ENCODE results near the gene INMT.

Gene INMT

DNA sequence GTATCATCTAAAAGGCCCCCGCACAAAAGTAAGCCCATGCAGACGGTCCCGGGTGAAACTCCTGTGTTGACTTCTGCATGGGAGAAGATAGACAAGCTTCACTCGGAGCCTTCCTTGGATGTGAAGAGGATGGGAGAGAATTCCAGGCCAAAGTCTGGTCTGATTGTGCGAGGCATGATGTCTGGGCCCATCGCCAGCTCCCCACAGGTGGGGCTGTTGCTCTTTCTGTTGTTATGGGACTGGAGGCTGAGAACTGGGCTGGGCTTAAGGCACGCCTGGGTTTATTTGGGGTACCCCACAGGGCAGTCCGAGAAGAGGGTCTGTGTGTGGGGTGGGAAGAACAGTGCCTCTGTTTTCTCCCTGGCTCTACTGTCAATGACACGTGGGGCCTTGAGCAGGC lies 33.9 kb downstream of the INMT start:
- TF ChIP-seq, protein P1, sequence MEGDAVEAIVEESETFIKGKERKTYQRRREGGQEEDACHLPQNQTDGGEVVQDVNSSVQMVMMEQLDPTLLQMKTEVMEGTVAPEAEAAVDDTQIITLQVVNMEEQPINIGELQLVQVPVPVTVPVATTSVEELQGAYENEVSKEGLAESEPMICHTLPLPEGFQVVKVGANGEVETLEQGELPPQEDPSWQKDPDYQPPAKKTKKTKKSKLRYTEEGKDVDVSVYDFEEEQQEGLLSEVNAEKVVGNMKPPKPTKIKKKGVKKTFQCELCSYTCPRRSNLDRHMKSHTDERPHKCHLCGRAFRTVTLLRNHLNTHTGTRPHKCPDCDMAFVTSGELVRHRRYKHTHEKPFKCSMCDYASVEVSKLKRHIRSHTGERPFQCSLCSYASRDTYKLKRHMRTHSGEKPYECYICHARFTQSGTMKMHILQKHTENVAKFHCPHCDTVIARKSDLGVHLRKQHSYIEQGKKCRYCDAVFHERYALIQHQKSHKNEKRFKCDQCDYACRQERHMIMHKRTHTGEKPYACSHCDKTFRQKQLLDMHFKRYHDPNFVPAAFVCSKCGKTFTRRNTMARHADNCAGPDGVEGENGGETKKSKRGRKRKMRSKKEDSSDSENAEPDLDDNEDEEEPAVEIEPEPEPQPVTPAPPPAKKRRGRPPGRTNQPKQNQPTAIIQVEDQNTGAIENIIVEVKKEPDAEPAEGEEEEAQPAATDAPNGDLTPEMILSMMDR (IDR thresholded peaks at IDR 0.05), result no peak
- no peak for TF ChIP-seq ZFX (IDR thresholded peaks at IDR 0.05; ENCODE audit: borderline replicate concordance)
- H3K27ac ChIP-seq, result no peak overlapping the region

DNA sequence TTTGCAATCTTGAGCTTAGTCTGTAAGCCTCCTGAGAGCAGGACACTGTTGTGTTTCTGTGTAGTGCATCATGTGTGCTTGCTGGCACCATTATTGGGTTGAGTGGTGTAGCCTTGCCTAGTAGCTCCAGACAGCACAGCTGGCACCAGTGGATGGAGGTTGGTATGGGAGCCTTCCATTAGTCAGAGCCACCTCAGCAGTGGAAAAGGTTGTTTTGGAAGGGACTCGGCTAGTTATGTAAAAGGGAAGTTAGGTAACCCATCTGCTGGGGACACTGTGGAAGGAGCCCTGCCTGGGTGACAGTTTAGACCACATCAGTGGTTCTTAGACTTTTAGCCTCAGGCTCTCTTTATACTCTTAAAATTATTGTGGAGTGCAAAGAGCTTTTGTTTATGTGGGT lies 35.6 kb downstream of the INMT start:
- TF ChIP-seq ZFX (IDR thresholded peaks at IDR 0.05; ENCODE audit: borderline replicate concordance), result no peak
- TF ChIP-seq, protein P1 (IDR thresholded peaks at IDR 0.05), result no peak
- no peak overlapping the region for H3K27ac ChIP-seq

DNA sequence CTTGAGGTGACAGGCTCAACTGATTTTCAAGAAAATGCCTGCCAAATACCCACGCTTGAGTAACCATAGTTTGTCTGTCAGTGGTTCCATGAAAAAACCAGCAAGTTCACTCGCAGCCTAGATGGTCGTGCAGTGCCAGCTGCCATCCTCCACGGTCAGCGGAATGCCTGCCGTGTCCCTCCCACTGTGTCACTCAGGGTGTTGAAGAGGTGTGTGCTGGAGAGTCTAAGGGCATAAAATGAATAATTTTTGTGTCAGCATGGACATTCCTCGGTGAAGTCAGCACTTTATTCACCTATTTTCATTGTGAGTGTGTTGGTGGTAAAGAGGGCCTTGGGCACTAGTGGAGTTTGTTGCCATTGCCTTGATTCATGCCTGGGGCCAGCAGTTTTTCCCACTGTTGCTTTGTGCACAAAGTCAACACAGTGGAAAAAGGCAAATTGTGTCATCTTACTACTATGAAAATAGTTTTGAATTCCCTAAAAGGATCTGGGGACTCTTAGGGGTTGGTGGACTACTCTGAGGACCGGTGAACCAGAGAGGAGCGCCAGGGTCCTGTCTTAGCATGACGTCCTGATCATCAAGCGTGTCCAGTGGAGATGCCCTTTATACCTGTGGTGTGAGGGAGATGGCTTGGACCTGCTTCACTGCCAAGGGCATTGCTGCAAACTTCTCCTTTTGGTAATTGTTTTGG lies 36.9 kb downstream of the INMT start:
- H3K27ac ChIP-seq, result no peak overlapping the region
- TF ChIP-seq, protein P1 (IDR thresholded peaks at IDR 0.05), result no peak

DNA sequence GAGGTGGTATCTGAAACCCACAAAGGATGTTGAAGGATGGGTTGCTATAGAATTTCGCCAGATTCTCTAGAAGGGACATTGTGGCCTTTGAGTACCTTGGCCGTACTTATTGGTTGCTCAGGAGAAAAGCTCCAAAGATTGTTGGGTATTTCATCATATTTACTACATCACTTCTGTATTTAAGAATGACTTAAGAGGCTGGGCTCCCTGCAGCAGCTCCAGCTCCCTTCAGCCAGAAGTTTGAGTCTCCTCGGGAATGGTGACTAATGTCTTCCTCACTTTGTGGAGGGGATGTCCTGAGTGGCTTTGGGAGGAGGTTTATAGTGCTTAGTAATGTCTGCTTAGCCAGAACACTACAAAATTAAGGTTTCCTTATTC lies 37.4 kb downstream of the INMT start:
- no peak for TF ChIP-seq ZFX (IDR thresholded peaks at IDR 0.05; ENCODE audit: borderline replicate concordance)
- TF ChIP-seq, protein P1 (IDR thresholded peaks at IDR 0.05), result no peak

DNA sequence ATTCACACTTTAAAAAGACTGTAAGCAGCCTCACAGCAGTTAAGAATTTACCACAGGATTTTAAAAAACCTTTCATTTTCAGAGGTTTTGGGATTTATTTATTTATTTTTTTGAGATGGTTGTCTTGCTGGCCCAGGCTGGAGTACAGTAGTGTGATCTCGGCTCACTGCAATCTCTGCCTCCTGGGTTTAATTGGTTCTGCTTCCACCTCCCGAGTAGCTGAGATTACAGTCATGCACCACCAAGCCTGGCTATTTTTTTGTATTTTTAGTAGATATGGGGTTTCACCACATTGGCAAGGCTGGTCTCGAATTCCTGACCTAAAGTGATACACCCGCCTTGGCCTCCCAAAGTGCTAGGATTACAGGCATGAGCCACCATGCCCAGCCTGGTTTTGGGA lies 38.4 kb downstream of the INMT start:
- H3K27ac ChIP-seq, result no peak overlapping the region
- no peak for TF ChIP-seq ZFX (IDR thresholded peaks at IDR 0.05; ENCODE audit: borderline replicate concordance)
- TF ChIP-seq, protein P1 (IDR thresholded peaks at IDR 0.05), result no peak

More for the DNA sequence above, 37.4 kb downstream of the INMT start:
- H3K27ac ChIP-seq, result no peak overlapping the region

DNA sequence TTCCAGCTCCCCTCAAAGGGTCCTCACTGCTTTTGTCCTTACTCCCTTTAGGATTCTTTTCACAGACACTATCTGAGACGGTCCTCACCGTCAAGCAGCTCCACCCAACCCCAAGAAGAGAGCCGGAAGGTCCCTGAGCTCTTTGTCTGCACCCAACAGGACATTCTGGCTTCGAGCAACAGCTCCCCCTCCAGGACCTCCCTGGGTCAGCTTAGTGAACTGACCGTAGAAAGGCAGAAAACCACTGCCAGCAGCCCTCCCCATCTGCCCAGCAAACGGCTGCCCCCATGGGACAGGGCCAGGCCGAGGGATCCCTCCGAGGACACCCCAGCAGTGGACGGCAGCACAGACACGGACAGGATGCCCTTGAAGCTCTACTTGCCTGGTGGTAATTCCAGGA lies 39.2 kb downstream of the INMT start:
- TF ChIP-seq, protein P1 (IDR thresholded peaks at IDR 0.05), result no peak; the same call in 1 of the 2 replicates
- TF ChIP-seq ZFX (IDR thresholded peaks at IDR 0.05; ENCODE audit: borderline replicate concordance), result no peak
- no peak overlapping the region for H3K27ac ChIP-seq

DNA sequence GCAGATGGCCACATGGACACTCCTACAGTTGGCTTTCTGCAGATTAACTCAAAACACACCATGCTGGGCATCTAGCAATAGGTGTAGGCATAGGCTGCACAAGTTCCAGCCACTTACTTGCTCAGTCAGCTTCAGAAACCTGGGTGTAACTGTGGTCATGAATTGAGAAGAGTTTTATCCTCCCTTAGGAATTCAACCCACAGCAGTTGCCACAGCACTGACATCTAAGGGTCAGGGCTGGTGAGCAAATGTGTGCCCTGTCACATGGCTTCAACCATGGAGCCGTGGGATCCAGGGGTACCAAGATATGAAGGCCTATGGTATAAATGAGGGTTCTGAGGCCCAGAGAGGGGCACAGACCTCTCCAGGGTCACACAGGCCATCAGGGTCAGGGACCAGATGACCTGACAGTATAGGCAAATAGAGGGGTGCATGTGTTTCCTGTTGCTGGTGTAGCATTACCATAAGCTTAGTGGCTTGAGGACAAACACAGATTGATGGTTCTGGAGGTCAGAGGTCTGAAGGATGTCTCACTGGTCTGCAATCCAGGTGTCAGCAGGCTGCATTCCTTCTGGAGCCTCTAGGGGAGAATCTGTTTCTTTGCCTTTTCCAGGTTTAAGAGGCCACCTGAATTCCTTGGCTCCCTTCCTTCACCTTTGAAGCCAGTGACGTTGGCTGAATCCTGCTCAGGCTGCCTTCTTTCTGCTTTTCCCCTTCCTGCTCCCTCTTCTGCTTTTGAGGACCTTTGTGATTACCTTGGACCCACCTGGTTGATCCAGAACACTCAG lies 43.4 kb downstream of the INMT start:
- no peak for TF ChIP-seq ZFX (IDR thresholded peaks at IDR 0.05; ENCODE audit: borderline replicate concordance)
- TF ChIP-seq, protein P1 (IDR thresholded peaks at IDR 0.05), result no peak
- no peak overlapping the region for H3K27ac ChIP-seq
